ENCODE results near the gene ADAMTS2. TPM values are rescaled to one million over a fixed set of nuclear protein-coding genes. Genes with fewer than 3 reads are reported as not detected.

ADAMTS2 gene
- total RNA-seq, 1 donor from 2014 or later: 1.2 TPM

DNA sequence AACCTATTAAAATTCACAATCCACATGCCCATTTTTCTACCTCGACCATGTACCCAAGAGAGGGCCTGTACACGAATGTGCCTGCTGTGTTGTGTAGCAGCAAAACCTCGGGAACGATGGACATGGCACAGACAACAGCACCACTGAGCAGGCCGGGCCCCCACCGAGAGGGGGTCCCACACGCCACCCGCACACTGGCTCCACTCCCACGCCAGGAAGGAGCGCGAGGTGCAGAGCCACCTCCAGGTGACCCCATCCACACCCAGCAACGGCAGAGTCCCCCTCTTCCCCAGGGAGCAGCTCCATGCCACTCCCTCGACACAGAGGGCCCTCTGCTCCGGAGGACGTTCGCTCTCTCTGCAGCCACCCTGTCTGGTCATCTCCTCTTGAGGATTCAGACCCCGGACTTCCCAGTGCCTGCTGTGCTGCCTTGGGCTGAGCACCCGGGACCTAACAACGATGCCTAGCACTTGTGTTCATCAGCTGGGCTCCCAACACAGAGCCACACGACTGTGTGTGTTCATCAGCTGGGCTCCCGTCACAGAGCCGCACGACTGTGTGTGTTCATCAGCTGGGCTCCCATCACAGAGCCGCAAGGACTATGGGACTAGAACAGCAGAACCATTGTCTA lies 25.3 kb upstream of the ADAMTS2 start:
- H4K20me1 ChIP-seq (ENCODE audit: low read depth): no peaks in the 10 kb centered on the region
- no peaks in the 10 kb centered on the region for H3K79me2 ChIP-seq (ENCODE audit: low read depth)
- Mint-ChIP-seq H3K27ac (no peak overlapping the region), H3K4me1 (peaks cover 13% of the 10 kb centered on the region), H3K27me3 (ENCODE audit: insufficient read depth, low read depth) (peaks cover 14% of the 10 kb centered on the region), H3K4me3 (no peak overlapping the region), H3K36me3 (no peaks in the 10 kb centered on the region), H3K9me3 (peaks cover 4% of the 10 kb centered on the region)
- H3F3A ChIP-seq (ENCODE audit: low read depth): no peaks in the 10 kb centered on the region
- H3K4me2 ChIP-seq: no peak overlapping the region
- TF ChIP-seq EZH2 (IDR thresholded peaks at IDR 0.05) (no peak), EZH2phosphoT487 (IDR thresholded peaks at IDR 0.05) (no peak)
- TF ChIP-seq, protein P1, sequence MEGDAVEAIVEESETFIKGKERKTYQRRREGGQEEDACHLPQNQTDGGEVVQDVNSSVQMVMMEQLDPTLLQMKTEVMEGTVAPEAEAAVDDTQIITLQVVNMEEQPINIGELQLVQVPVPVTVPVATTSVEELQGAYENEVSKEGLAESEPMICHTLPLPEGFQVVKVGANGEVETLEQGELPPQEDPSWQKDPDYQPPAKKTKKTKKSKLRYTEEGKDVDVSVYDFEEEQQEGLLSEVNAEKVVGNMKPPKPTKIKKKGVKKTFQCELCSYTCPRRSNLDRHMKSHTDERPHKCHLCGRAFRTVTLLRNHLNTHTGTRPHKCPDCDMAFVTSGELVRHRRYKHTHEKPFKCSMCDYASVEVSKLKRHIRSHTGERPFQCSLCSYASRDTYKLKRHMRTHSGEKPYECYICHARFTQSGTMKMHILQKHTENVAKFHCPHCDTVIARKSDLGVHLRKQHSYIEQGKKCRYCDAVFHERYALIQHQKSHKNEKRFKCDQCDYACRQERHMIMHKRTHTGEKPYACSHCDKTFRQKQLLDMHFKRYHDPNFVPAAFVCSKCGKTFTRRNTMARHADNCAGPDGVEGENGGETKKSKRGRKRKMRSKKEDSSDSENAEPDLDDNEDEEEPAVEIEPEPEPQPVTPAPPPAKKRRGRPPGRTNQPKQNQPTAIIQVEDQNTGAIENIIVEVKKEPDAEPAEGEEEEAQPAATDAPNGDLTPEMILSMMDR (IDR thresholded peaks at IDR 0.05): no peak
- H3K4me3 ChIP-seq: no peak overlapping the region
- no peaks in the 10 kb centered on the region for H3K36me3 ChIP-seq
- H3K27me3 ChIP-seq: no peaks in the 10 kb centered on the region
- no peak for DNase-seq (ENCODE audit: low spot score)
- no peaks in the 10 kb centered on the region for H3K9me3 ChIP-seq (ENCODE audit: low read depth)
- no peak overlapping the region for H2AFZ ChIP-seq (replicated peaks)
- no peak overlapping the region for H3K27ac ChIP-seq
- H3K4me1 ChIP-seq: no peaks in the 10 kb centered on the region
- H3K9ac ChIP-seq: no peak overlapping the region

DNA sequence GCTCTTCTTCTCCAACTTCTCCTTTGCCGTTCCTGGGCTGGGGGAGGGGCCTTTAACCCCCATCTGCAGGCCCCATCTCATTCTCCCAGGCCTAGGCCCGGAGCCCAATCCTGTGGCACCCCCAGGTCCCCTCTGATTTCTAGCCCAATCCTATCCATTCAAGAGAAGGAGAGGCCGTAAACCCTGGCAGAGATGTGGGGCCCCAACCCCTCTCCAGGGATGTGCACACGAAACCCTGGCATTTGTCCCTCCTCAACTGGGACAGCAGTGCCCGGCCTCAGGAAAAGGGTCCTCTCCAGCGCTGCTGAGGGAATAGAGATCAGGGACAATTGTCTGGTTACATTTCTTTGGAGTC lies 24.2 kb upstream of the ADAMTS2 start:
- Histone ChIP-seq H3K4me1 (no peaks in the 10 kb centered on the region), H3K27ac (no peak overlapping the region), H3F3A (ENCODE audit: low read depth) (no peaks in the 10 kb centered on the region), H3K36me3 (no peaks in the 10 kb centered on the region), H2AFZ (replicated peaks) (no peak overlapping the region), H3K9me3 (ENCODE audit: low read depth) (no peaks in the 10 kb centered on the region), H3K4me3 (no peak overlapping the region), H3K79me2 (ENCODE audit: low read depth) (no peaks in the 10 kb centered on the region), H3K9ac (no peak overlapping the region), H4K20me1 (ENCODE audit: low read depth) (no peaks in the 10 kb centered on the region), H3K27me3 (no peaks in the 10 kb centered on the region), H3K4me2 (no peak overlapping the region)
- DNase-seq (ENCODE audit: low spot score): no peak
- Mint-ChIP-seq H3K27ac (no peak overlapping the region), H3K4me3 (no peak overlapping the region), H3K4me1 (peaks cover 6% of the 10 kb centered on the region), H3K9me3 (peaks cover 4% of the 10 kb centered on the region), H3K27me3 (ENCODE audit: insufficient read depth, low read depth) (peaks cover 11% of the 10 kb centered on the region), H3K36me3 (no peaks in the 10 kb centered on the region)
- TF ChIP-seq EZH2 (IDR thresholded peaks at IDR 0.05) (no peak), EZH2phosphoT487 (IDR thresholded peaks at IDR 0.05) (no peak)
- TF ChIP-seq, protein P1 (IDR thresholded peaks at IDR 0.05): no peak

DNA sequence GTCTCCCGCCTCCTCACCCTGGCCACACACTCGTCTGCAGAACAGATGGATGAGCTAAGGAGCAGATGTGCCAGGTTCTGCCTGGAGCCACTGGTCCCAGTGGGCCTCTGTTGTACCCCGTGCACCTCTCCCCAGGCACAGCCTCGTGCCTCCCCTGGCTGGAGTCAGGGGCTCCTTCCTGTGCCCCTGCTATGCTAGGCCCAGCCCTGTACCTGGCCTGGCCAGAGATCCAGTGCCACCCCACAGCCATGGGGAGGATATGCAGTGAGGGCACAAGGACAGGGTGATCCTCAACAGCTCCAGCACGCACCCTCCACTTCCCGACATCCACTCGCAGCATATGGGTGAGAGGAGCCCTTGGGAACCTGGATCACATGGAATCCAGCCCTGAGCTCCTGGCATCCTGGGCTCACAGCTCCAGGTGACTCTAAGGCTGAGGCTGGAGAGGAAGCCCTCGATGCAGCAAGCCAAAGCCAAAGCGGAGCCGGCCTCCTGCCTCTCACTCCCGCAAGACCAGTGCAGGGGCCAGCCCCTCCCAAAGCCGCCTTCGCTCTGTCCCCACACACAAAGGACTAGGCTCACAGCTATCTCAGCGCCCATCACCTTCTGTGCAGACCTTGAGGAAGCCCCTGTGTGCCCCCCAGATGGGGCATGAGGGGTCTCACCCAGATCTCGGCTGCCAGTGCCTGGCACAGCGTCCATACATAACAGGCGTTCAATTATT lies 23.7 kb upstream of the ADAMTS2 start:
- Mint-ChIP-seq H3K4me1 (peaks cover 6% of the 10 kb centered on the region), H3K36me3 (no peaks in the 10 kb centered on the region), H3K27me3 (ENCODE audit: insufficient read depth, low read depth) (peaks cover 10% of the 10 kb centered on the region), H3K4me3 (no peak overlapping the region), H3K9me3 (peaks cover 4% of the 10 kb centered on the region), H3K27ac (no peak overlapping the region)
- no peaks in the 10 kb centered on the region for H4K20me1 ChIP-seq (ENCODE audit: low read depth)
- DNase-seq (ENCODE audit: low spot score): no peak
- TF ChIP-seq EZH2phosphoT487 (IDR thresholded peaks at IDR 0.05): no peak
- TF ChIP-seq, protein P1 (IDR thresholded peaks at IDR 0.05): no peak
- TF ChIP-seq EZH2 (IDR thresholded peaks at IDR 0.05): no peak
- H3K27ac ChIP-seq: no peak overlapping the region
- H3K79me2 ChIP-seq (ENCODE audit: low read depth): no peaks in the 10 kb centered on the region
- no peaks in the 10 kb centered on the region for H3K36me3 ChIP-seq
- no peak overlapping the region for H2AFZ ChIP-seq (replicated peaks)
- no peaks in the 10 kb centered on the region for H3F3A ChIP-seq (ENCODE audit: low read depth)
- H3K4me1 ChIP-seq: no peaks in the 10 kb centered on the region
- H3K4me2 ChIP-seq: no peak overlapping the region
- H3K4me3 ChIP-seq: no peak overlapping the region
- no peaks in the 10 kb centered on the region for H3K27me3 ChIP-seq
- no peaks in the 10 kb centered on the region for H3K9me3 ChIP-seq (ENCODE audit: low read depth)
- H3K9ac ChIP-seq: no peak overlapping the region

Data from neural progenitor cell (in vitro differentiated cells).